RWPE2 (cell line): ENCODE data around the gene ZBBX.

Experiments
- ATAC-seq: fragments of 200-7000 bp; cut with Tn5 transposase; 3 replicates; pipeline ENCODE4 v1.9.1; 2021; ENCODE audit warnings: low read depth
- DNase-seq: peaks from one replicate; pipeline ENCODE4 v3.0.0-alpha.2; 2020; ENCODE audit warnings: low spot score
- H3K27ac ChIP-seq: fragments of 450-650 bp; 2 replicates; pipeline ENCODE4 v1.5.1; 2017; ENCODE audit warnings: mild to moderate bottlenecking; ENCODE audit not compliant: poor library complexity, severe bottlenecking
- H3K27me3 ChIP-seq: fragments of 250-450 bp; sonication (Bioruptor Pico); 2 replicates; pipeline ENCODE4 v1.5.1; 2021; ENCODE audit warnings: mild to moderate bottlenecking, moderate library complexity; ENCODE audit not compliant: insufficient read depth, poor library complexity, severe bottlenecking
- H3K36me3 ChIP-seq: fragments of 250-450 bp; sonication (Bioruptor Pico); 2 replicates; pipeline ENCODE4 v1.5.1; 2020; ENCODE audit warnings: low read depth, mild to moderate bottlenecking, moderate library complexity
- H3K4me1 ChIP-seq: fragments of 250-450 bp; sonication (Bioruptor Pico); 2 replicates; pipeline ENCODE4 v1.5.1; 2021; ENCODE audit warnings: mild to moderate bottlenecking, moderate library complexity; ENCODE audit not compliant: insufficient read depth, poor library complexity, severe bottlenecking
- H3K4me3 ChIP-seq: fragments of 250-450 bp; sonication (Bioruptor Pico); 2 replicates; pipeline ENCODE4 v1.5.1; 2021; ENCODE audit warnings: mild to moderate bottlenecking, moderate library complexity; ENCODE audit not compliant: severe bottlenecking
- H3K9me3 ChIP-seq: fragments of 250-450 bp; sonication (Bioruptor Pico); 2 replicates; pipeline ENCODE4 v1.5.1; 2021; ENCODE audit warnings: mild to moderate bottlenecking, moderate library complexity; ENCODE audit not compliant: severe bottlenecking
- TF ChIP-seq, protein P1 (sequence below): fragments of 450-650 bp; IDR thresholded peaks from one replicate; pipeline ENCODE4 v1.5.1; 2017; ENCODE audit warnings: mild to moderate bottlenecking, moderate library complexity; ENCODE audit not compliant: poor library complexity, severe bottlenecking

The ZBBX gene

DNA sequence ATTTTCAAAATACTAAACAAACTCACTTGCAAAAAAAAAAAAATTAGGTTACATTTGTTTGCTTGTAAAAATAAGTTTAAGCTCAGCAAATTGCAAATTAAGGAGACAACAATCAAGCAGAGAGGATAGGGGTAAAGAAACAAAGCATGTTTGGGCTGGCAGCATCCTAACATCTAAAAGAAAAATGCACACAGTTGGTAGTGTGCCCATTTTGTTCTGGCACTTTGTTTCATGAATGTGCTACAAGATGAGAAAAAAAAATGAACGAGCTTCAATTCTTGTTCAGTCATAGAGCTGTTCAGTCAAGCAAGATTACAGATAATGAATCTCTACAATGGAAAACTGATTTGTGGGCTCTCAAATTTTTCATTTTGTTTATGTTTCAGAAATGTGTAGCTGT is 17.7 kb upstream of the ZBBX start:
- TF ChIP-seq, protein P1, sequence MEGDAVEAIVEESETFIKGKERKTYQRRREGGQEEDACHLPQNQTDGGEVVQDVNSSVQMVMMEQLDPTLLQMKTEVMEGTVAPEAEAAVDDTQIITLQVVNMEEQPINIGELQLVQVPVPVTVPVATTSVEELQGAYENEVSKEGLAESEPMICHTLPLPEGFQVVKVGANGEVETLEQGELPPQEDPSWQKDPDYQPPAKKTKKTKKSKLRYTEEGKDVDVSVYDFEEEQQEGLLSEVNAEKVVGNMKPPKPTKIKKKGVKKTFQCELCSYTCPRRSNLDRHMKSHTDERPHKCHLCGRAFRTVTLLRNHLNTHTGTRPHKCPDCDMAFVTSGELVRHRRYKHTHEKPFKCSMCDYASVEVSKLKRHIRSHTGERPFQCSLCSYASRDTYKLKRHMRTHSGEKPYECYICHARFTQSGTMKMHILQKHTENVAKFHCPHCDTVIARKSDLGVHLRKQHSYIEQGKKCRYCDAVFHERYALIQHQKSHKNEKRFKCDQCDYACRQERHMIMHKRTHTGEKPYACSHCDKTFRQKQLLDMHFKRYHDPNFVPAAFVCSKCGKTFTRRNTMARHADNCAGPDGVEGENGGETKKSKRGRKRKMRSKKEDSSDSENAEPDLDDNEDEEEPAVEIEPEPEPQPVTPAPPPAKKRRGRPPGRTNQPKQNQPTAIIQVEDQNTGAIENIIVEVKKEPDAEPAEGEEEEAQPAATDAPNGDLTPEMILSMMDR: no peak
- Histone ChIP-seq H3K9me3 (no peaks in the 10 kb centered on the region), H3K4me3 (no peak overlapping the region), H3K36me3 (no peaks in the 10 kb centered on the region), H3K27ac (no peak overlapping the region), H3K27me3 (no peaks in the 10 kb centered on the region), H3K4me1 (no peaks in the 10 kb centered on the region)
- ATAC-seq: no peak
- DNase-seq: no peak

DNA sequence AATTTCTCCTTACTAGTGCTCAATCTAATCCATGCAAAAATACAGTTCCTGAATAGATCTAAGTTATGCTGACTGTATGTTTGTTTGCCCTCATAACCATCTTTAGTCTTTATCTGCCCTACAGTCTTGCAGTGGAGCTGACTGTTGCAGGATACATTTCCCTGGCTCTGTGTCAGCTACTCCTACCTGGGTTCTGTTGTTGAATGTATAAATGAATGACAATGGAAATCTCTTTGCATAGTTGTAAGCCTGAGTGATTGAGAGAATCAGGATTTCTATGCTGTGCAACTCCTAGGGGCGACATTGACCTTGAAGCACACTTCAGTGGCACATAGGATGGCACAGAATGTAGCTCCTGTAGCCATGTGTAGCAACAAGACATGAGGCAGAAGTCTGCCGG is 16.0 kb upstream of the ZBBX start:
- H3K4me3 ChIP-seq: no peak overlapping the region
- TF ChIP-seq, protein P1: no peak
- DNase-seq (no peak), ATAC-seq (no peak)
- H3K27me3 ChIP-seq: no peaks in the 10 kb centered on the region
- no peaks in the 10 kb centered on the region for H3K9me3 ChIP-seq
- no peaks in the 10 kb centered on the region for H3K4me1 ChIP-seq
- no peaks in the 10 kb centered on the region for H3K36me3 ChIP-seq
- no peak overlapping the region for H3K27ac ChIP-seq

DNA sequence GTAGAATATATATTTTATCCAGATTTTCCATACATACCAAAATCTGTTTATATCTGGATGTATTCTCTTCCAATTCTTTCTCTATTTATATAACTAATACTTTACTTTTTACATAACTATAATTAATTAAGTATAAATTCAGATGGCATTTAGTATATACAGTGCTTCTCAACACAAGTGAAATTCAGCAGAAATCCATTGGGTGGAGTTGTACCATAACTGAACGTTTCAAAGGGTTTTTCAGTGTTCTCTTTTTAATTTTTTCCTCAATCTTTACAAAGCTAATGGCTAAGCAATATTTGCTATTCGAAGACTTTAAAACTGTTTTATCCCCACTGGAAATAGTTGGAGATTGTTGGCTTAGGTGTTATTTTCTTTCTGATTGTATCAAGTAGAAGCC is 13.9 kb upstream of the ZBBX start:
- H3K4me3 ChIP-seq: no peak overlapping the region
- H3K4me1 ChIP-seq: no peaks in the 10 kb centered on the region
- ATAC-seq: no peak
- DNase-seq: no peak
- TF ChIP-seq, protein P1: peak; percentile 21
- no peaks in the 10 kb centered on the region for H3K27me3 ChIP-seq
- no peaks in the 10 kb centered on the region for H3K9me3 ChIP-seq
- no peak overlapping the region for H3K27ac ChIP-seq
- H3K36me3 ChIP-seq: no peaks in the 10 kb centered on the region

DNA sequence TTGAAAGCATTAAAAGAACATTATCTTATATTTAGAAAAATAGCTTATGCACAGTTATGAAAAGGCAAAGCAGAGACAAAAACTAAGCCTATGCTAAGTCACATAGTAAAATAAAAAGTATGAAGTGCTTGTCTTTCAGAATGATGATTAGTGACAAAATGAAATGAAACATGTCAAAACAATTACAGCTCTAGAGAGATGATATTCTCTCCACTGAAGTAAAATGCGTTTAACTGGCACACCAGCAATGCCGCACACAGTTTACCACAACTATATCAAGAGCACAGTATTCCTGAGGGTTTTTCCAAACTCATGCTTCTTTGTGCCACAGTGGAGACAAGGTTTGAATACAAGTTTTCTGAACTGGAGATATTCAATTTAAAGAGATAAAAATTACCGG is 2.1 kb upstream of the ZBBX start:
- no peak overlapping the region for H3K4me3 ChIP-seq
- DNase-seq (no peak), ATAC-seq (no peak)
- no peak overlapping the region for H3K27ac ChIP-seq
- TF ChIP-seq, protein P1: no peak
- no peaks in the 10 kb centered on the region for H3K4me1 ChIP-seq
- H3K36me3 ChIP-seq: no peaks in the 10 kb centered on the region
- no peaks in the 10 kb centered on the region for H3K9me3 ChIP-seq
- peaks cover 6% of the 10 kb centered on the region for H3K27me3 ChIP-seq

DNA sequence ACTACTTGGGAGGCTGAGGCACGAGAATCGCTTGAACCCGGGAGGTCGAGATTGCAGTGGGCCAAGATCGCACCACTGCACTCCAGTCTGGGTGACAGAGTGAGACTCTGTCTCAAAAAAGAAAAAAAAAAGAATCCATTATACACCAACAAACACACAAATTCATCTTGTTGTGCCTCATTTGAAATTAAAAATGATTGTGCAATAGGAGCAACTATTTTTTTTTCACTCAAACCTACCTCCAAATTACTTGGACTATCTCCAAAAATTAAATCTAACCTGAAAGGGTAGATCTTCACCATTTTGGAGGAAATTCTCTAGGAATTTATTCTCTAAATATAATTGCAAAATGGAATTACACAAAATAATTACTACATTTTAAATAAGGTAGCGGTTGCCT is 4.6 kb downstream of the ZBBX start:
- H3K27ac ChIP-seq: no peak overlapping the region
- ATAC-seq: no peak
- H3K9me3 ChIP-seq: no peaks in the 10 kb centered on the region
- H3K4me1 ChIP-seq: no peaks in the 10 kb centered on the region
- DNase-seq: no peak
- H3K36me3 ChIP-seq: no peaks in the 10 kb centered on the region
- no peaks in the 10 kb centered on the region for H3K27me3 ChIP-seq
- H3K4me3 ChIP-seq: no peak overlapping the region
- TF ChIP-seq, protein P1: no peak
